OCI-LY7 (cell line): ENCODE data around the gene FAU. TPM values are rescaled to one million over a fixed set of nuclear protein-coding genes. Genes with fewer than 3 reads are reported as not detected.

Source experiments
- BruUV-seq: library from RNA; stranded (reverse); fragments of 400-500 nt; replicated peaks from 2 replicates; lab custom pipeline; 2021; lab: Mats Ljungman, UMichigan
- CTCF ChIA-PET: fragments of 300-600 bp; sonication (Branson Sonifier 250); formaldehyde crosslinking; loops from one replicate; lab custom pipeline; 2022; ENCODE audit warnings: antibody characterized with exemption; ENCODE audit not compliant: unreplicated experiment; lab: Charles Lee
- POLR2A ChIA-PET: fragments of 300-600 bp; sonication (Branson Sonifier 250); formaldehyde crosslinking; loops from one replicate; lab custom pipeline; 2022; ENCODE audit warnings: antibody characterized with exemption; lab: Charles Lee
- DNase-seq: peaks from one replicate; pipeline ENCODE4 v3.0.0-alpha.2; 2015; ENCODE audit warnings: low spot score
- H2AFZ ChIP-seq: fragments of 200-600 bp; sonication (generic), shearing (Covaris generic); 2 replicates; pipeline ENCODE4 v1.6.1; 2014; ENCODE audit warnings: mild to moderate bottlenecking, antibody characterized with exemption, low read length, moderate library complexity
- H3K27ac ChIP-seq: fragments of 200-600 bp; sonication (generic); 2 replicates; pipeline ENCODE4 v1.5.1; 2014; ENCODE audit warnings: mixed run types, low read depth, mild to moderate bottlenecking, moderate library complexity, low read length, inconsistent platforms; ENCODE audit not compliant: poor library complexity, severe bottlenecking
- H3K36me3 ChIP-seq: fragments of 200-600 bp; sonication (generic); 2 replicates; pipeline ENCODE4 v1.6.1; 2014; ENCODE audit warnings: mild to moderate bottlenecking, antibody characterized with exemption, low read length, moderate library complexity, mixed read lengths; ENCODE audit not compliant: insufficient read depth
- H3K4me1 ChIP-seq: fragments of 200-600 bp; sonication (generic); 2 replicates; pipeline ENCODE4 v1.5.1; 2014; ENCODE audit warnings: mild to moderate bottlenecking, low read length; ENCODE audit not compliant: insufficient read depth, poor library complexity, severe bottlenecking
- H3K4me2 ChIP-seq: fragments of 200-600 bp; sonication (generic); 2 replicates; pipeline ENCODE4 v1.6.1; 2014; ENCODE audit warnings: mild to moderate bottlenecking, low read length
- H3K4me3 ChIP-seq: fragments of 200-600 bp; sonication (generic); 2 replicates; pipeline ENCODE4 v1.5.1; 2014; ENCODE audit warnings: mild to moderate bottlenecking, low read depth, low read length; ENCODE audit not compliant: poor library complexity, severe bottlenecking
- H3K79me2 ChIP-seq: fragments of 200-600 bp; sonication (generic); 2 replicates; pipeline ENCODE4 v1.6.1; 2016; ENCODE audit warnings: low read depth, mild to moderate bottlenecking, low read length, moderate library complexity, mixed read lengths; ENCODE audit not compliant: insufficient read depth
- H3K9me2 ChIP-seq: fragments of 200-600 bp; sonication (generic); 2 replicates; pipeline ENCODE4 v1.6.1; 2016; ENCODE audit warnings: mild to moderate bottlenecking, low read length, mixed read lengths; ENCODE audit not compliant: insufficient read depth
- H3K9me3 ChIP-seq: fragments of 200-600 bp; sonication (generic); 2 replicates; pipeline ENCODE4 v1.6.1; 2014; ENCODE audit warnings: mild to moderate bottlenecking, mixed run types, low read length, mixed read lengths
- H4K20me1 ChIP-seq: fragments of 200-600 bp; sonication (generic); 2 replicates; pipeline ENCODE4 v1.6.1; 2014; ENCODE audit warnings: mild to moderate bottlenecking, antibody characterized with exemption, low read length, moderate library complexity, mixed read lengths; ENCODE audit not compliant: insufficient read depth
- EZH2phosphoT487 ChIP-seq: fragments of 200-600 bp; sonication (generic); IDR thresholded peaks from 2 replicates; pipeline ENCODE4 v1.6.1; 2018; ENCODE audit warnings: low read depth, borderline replicate concordance, mild to moderate bottlenecking, mixed run types, antibody characterized with exemption, low read length, moderate library complexity, mixed read lengths
- intact Hi-C: fragments of 100-400 bp; cut with micrococcal nuclease; formaldehyde crosslinking; loops from one replicate; pipeline ENCODE4 v1.10.0; 2022; ENCODE audit not compliant: unreplicated experiment
- total RNA-seq, 2 experiments: library from RNA; depleted of rRNA in 1 of 2; stranded (reverse); fragments of >200 nt in 1 of 2; shearing (Covaris generic) in 1 of 2; gene quantifications; 2 replicates each; pipeline ENCODE4 v1.2.3, GENCODE V29; 2014 to 2022
- TF ChIP-seq, protein P1 (sequence below): fragments of 200-600 bp; sonication (generic); conservative IDR thresholded peaks from 2 replicates; pipeline ENCODE4 v1.5.1; 2014; ENCODE audit warnings: mild to moderate bottlenecking, antibody characterized with exemption, low read length, moderate library complexity, mixed read lengths

FAU gene
- total RNA-seq, 2 experiments from 2014 or later, result 1,406 to 1,573 TPM

DNA sequence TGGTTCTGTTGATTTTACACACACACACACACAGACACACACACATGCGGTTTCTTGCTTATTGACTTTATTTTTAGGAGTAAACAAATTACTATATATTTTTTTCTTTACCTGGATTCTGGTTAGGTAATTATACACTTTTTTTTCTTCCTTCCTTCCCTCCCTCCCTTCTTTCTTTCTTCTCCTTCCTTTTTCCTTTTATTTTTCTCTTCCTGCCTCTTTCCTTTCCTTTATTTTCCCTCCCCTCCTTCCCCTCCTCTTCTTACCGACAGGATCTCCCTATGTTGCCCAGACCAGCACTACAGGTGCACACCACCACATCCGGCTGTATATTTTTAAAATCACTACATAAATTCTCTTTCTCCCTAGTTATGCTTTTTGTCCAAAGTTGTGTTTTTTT, 45.0 kb upstream of the FAU start:
- Histone ChIP-seq H3K27ac (peak overlapping the region; percentile 14), H2AFZ (peak overlapping the region; percentile 31; the same call in 1 of the 2 replicates), H4K20me1 (no peaks in the 10 kb centered on the region), H3K79me2 (no peaks in the 10 kb centered on the region), H3K4me2 (peak overlapping the region; percentile 1; the same call in 1 of the 2 replicates), H3K4me3 (no peak overlapping the region), H3K9me2 (no peaks in the 10 kb centered on the region), H3K9me3 (no peaks in the 10 kb centered on the region), H3K4me1 (peaks cover 32% of the 10 kb centered on the region), H3K36me3 (no peaks in the 10 kb centered on the region)
- ChIA-PET CTCF (no interaction called here), POLR2A (interaction anchor here (0.7 kb wide), 1 partner anchor 10 kb away, joined by 3 read pairs; no protein-coding TSS in a partner anchor)
- TF ChIP-seq, protein P1, sequence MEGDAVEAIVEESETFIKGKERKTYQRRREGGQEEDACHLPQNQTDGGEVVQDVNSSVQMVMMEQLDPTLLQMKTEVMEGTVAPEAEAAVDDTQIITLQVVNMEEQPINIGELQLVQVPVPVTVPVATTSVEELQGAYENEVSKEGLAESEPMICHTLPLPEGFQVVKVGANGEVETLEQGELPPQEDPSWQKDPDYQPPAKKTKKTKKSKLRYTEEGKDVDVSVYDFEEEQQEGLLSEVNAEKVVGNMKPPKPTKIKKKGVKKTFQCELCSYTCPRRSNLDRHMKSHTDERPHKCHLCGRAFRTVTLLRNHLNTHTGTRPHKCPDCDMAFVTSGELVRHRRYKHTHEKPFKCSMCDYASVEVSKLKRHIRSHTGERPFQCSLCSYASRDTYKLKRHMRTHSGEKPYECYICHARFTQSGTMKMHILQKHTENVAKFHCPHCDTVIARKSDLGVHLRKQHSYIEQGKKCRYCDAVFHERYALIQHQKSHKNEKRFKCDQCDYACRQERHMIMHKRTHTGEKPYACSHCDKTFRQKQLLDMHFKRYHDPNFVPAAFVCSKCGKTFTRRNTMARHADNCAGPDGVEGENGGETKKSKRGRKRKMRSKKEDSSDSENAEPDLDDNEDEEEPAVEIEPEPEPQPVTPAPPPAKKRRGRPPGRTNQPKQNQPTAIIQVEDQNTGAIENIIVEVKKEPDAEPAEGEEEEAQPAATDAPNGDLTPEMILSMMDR, result no peak
- no peak for TF ChIP-seq EZH2phosphoT487
- DNase-seq, result no peak
- no TSS peak for BruUV-seq
- intact Hi-C loops, result loop anchor here (5.0 kb wide), 1 partner anchor 35 kb away; the partner anchor contains the start of gene SYVN1

DNA sequence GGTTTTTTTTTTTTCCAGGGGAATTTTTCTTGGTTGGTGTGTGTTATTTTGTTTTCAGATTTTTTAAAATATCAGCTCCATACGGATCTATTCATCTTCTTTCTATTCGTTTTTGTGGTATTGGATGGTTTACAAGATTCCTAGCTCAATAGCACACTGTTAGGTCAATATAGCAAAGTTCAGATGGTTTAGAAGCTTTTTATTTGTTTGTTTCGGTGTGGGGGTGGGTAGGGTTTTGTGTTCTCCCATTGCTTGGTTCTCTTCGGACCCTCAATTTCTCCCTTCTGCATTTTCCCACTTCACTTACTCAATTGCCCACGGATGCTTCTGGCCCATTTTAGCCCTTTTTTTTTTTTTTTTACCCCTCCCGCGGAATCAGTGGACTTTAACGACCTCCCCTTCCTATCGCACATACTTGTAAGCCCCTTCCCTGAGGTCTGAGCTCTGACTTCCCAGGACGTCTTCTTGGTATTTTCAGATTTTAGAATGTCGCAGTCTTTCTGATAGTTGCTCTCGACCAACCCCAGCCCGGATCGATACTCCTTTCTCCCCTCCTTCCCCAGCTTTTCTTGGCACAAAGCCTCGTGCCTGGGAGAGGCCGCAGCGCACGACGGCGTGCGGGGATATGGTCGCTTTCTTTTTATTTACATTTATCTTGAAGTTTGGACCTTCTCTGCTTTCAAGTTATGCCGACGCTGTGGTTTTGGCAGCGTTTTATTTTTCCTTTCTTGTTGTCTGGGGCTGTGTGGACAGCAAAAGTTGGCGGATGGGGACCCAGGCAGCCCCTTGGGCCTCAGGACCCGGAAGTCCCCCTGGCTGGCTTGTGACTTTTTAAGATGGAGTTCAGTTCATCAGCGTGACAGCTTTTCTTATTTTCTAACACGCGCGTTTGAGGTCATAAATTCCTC, 43.7 kb upstream of the FAU start:
- no peak overlapping the region for H3K4me3 ChIP-seq
- no peak for DNase-seq
- H3K36me3 ChIP-seq, result no peaks in the 10 kb centered on the region
- CTCF ChIA-PET, result no interaction called here
- no TSS peak for BruUV-seq
- POLR2A ChIA-PET, result interaction anchor here (0.6 to 0.7 kb wide), 3 partner anchors 10 to 43 kb away, joined by 3 to 4 read pairs (median 3); partner anchors contain the start of genes FAU and MRPL49
- no peaks in the 10 kb centered on the region for H3K79me2 ChIP-seq
- H3K9me2 ChIP-seq, result no peaks in the 10 kb centered on the region
- intact Hi-C loops, result loop anchor here (5.0 kb wide), 1 partner anchor 33 kb away; the partner anchor contains the start of gene SYVN1
- H3K4me2 ChIP-seq, result no peak overlapping the region
- no peak for TF ChIP-seq EZH2phosphoT487
- TF ChIP-seq, protein P1, result no peak
- H3K9me3 ChIP-seq, result no peaks in the 10 kb centered on the region
- no peak overlapping the region for H2AFZ ChIP-seq
- no peaks in the 10 kb centered on the region for H4K20me1 ChIP-seq
- H3K27ac ChIP-seq, result no peak overlapping the region
- H3K4me1 ChIP-seq, result peaks cover 35% of the 10 kb centered on the region
